GM12878 (cell line): Measurements from ENCODE around the gene KCNK7. TPM values are rescaled to one million over a fixed set of nuclear protein-coding genes. Genes with fewer than 3 reads are reported as not detected.

Source experiments
- ATAC-seq: fragments of 200-7000 bp; cut with Tn5 transposase; 3 replicates; pipeline ENCODE4 v1.9.1; 2020; ENCODE audit warnings: mild to moderate bottlenecking, moderate library complexity
- BruUV-seq: library from RNA; stranded (reverse); fragments of 400-500 nt; replicated peaks from 2 replicates; lab custom pipeline; 2021; lab: Mats Ljungman, UMichigan
- CTCF ChIA-PET: fragments of 300-600 bp; sonication (Branson Sonifier 250); formaldehyde crosslinking; extraction: SDS; loops from one replicate; lab custom pipeline; 2021; ENCODE audit warnings: inconsistent platforms; lab: Yijun Ruan, JAX
- POLR2A ChIA-PET: fragments of 350-600 bp; formaldehyde crosslinking; extraction: SDS; loops from one replicate; lab custom pipeline; 2021; ENCODE audit warnings: inconsistent platforms; lab: Charles Lee
- RAD21 ChIA-PET: fragments of 300-600 bp; sonication (Branson Sonifier 250); formaldehyde crosslinking; loops from one replicate; lab custom pipeline; 2023; ENCODE audit warnings: antibody characterized with exemption; ENCODE audit not compliant: unreplicated experiment; lab: Charles Lee
- SMC1A ChIA-PET: fragments of 300-600 bp; sonication (Branson Sonifier 250); formaldehyde crosslinking; loops from one replicate; lab custom pipeline; 2023; ENCODE audit not compliant: unreplicated experiment, uncharacterized antibody; lab: Charles Lee
- DNase-seq: peaks from one replicate; pipeline ENCODE4 v3.0.0-alpha.2; 2011; ENCODE audit warnings: low read depth, low spot score
- FAIRE-seq: peaks from 3 replicates; lab custom pipeline; 2011; peaks lifted over from hg19 to GRCh38; lab: Jason Lieb, UNC
- H2AFZ ChIP-seq: 2 replicates; pipeline ENCODE4 v1.6.0; 2011; ENCODE audit warnings: low read depth, low read length, control low read depth; ENCODE audit not compliant: control insufficient read depth
- H3K27ac ChIP-seq: 2 replicates; pipeline ENCODE4 v1.5.1; 2011; ENCODE audit warnings: control low read depth; ENCODE audit not compliant: control insufficient read depth, insufficient read depth
- H3K27me3 ChIP-seq, 2 experiments: replicated peaks in 1 of 2; 2 replicates each; pipeline versions ENCODE4 v1.6.0 to v1.6.1; 2011; ENCODE audit warnings: low read length in 1 of 2; ENCODE audit not compliant: control insufficient read depth in 2 of 2, insufficient read depth in 2 of 2
- H3K36me3 ChIP-seq, 2 experiments: 2 replicates each; pipeline ENCODE4 v1.5.1; 2011; ENCODE audit warnings: low read length in 1 of 2; ENCODE audit not compliant: control insufficient read depth in 2 of 2, insufficient read depth in 2 of 2
- H3K4me1 ChIP-seq: 2 replicates; pipeline ENCODE4 v1.6.1; 2011; ENCODE audit warnings: mild to moderate bottlenecking, low read length, moderate library complexity, mixed read lengths; ENCODE audit not compliant: control insufficient read depth, insufficient read depth
- H3K4me2 ChIP-seq: 2 replicates; pipeline ENCODE4 v1.6.0; 2011; ENCODE audit warnings: control low read depth; ENCODE audit not compliant: control insufficient read depth, insufficient read depth
- H3K4me3 ChIP-seq: fragments of 200-600 bp; sonication (generic); 2 replicates; pipeline ENCODE4 v1.5.1; 2016
- H3K79me2 ChIP-seq: 2 replicates; pipeline ENCODE4 v1.6.0; 2011; ENCODE audit warnings: low read length; ENCODE audit not compliant: control insufficient read depth, insufficient read depth
- H3K9ac ChIP-seq: 2 replicates; pipeline ENCODE4 v1.8.0; 2011; ENCODE audit warnings: low read length, control low read depth, mixed read lengths; ENCODE audit not compliant: control insufficient read depth, insufficient read depth
- H3K9me3 ChIP-seq: replicated peaks from 3 replicates; pipeline ENCODE4 v1.5.1; 2011; ENCODE audit warnings: mild to moderate bottlenecking, low read length; ENCODE audit not compliant: control insufficient read depth, insufficient read depth
- H4K20me1 ChIP-seq: 2 replicates; pipeline ENCODE4 v1.6.0; 2011; ENCODE audit not compliant: control insufficient read depth, insufficient read depth
- BCL3 ChIP-seq: IDR thresholded peaks from 2 replicates; pipeline ENCODE4 v1.6.1; 2011; ENCODE audit warnings: borderline replicate concordance, low read depth, mild to moderate bottlenecking, moderate library complexity, low read length; ENCODE audit not compliant: insufficient read depth, poor library complexity, severe bottlenecking
- EGR1 ChIP-seq, 2 experiments: IDR thresholded peaks; 1 replicate in 1 of 2; 2 replicates in 1 of 2; pipeline ENCODE4 v1.6.1; 2011 to 2012; ENCODE audit warnings: low read depth in 2 of 2, low read length in 2 of 2, borderline replicate concordance in 1 of 2, mild to moderate bottlenecking in 1 of 2, moderate library complexity in 1 of 2
- EP300 ChIP-seq, 2 experiments: fragments of 150-350 bp in 1 of 2; IDR thresholded peaks; 2 replicates each; pipeline ENCODE4 v1.6.1; 2011 to 2012; ENCODE audit warnings: low read depth in 2 of 2, low read length in 2 of 2, borderline replicate concordance in 1 of 2, improper control_type of control experiment in 1 of 2, inconsistent platforms in 1 of 2; ENCODE audit not compliant: control insufficient read depth in 1 of 2
- MXI1 ChIP-seq: fragments of 150-350 bp; IDR thresholded peaks from 2 replicates; pipeline ENCODE4 v1.6.1; 2011; ENCODE audit warnings: low read depth, mild to moderate bottlenecking, inconsistent platforms, low read length, improper control_type of control experiment
- PAX5 ChIP-seq: IDR thresholded peaks from 2 replicates; pipeline ENCODE4 v1.6.1; 2011; ENCODE audit warnings: low read depth, low read length, borderline replicate concordance
- WGBS: methylation state at CpG from one replicate; pipeline ENCODE4 v1.1.6; 2016; ENCODE audit warnings: low lambda C conversion rate; ENCODE audit not compliant: insufficient replicate concordance, insufficient coverage; ENCODE audit errors: missing lambda C conversion rate; 5-methylcytosine and 5-hydroxymethylcytosine counted together
- in situ Hi-C: fragments of 300-500 bp; cut with MboI; formaldehyde crosslinking; loops from 9 replicates; pipeline ENCODE4 v1.14.3; 2018; ENCODE audit warnings: mixed read lengths
- intact Hi-C: fragments of 100-400 bp; cut with micrococcal nuclease; formaldehyde crosslinking; loops from one replicate; pipeline ENCODE4 v1.14.2; 2022; ENCODE audit not compliant: unreplicated experiment
- polyA plus RNA-seq, 11 experiments: library from polyadenylated mRNA; depleted of rRNA in 4 of 11; unstranded in 6 of 11; stranded (reverse) in 5 of 11; fragments of >200 nt; fragmentation: Nextera tagmentation in 4 of 11; fragmentation: Illumina TruSeq in 1 of 11; extraction: Ambion mirVana in 4 of 11; extraction: Trizol in 1 of 11; gene quantifications; 1 replicate in 1 of 11; 2 replicates in 10 of 11; pipeline versions ENCODE4 v1.2.1 to v1.2.3, GENCODE V29; 2011 to 2016; ENCODE audit warnings: inconsistent platforms in 2 of 11, missing spikeins in 2 of 11, low read depth in 1 of 11
- total RNA-seq, 4 experiments: library from RNA; depleted of rRNA in 3 of 4; stranded (reverse); fragments of >200 nt in 3 of 4; fragmentation: Illumina TruSeq in 1 of 4; extraction: Trizol in 1 of 4; gene quantifications; 2 replicates each; pipeline versions ENCODE4 v1.2.1 to v1.2.3, GENCODE V29; 2013 to 2021
- TF ChIP-seq, protein P1 (sequence below): IDR thresholded peaks from 2 replicates; pipeline ENCODE4 v1.6.1; 2011; ENCODE audit warnings: borderline replicate concordance, low read depth, mild to moderate bottlenecking, moderate library complexity, mixed read lengths, low read length; ENCODE audit not compliant: insufficient read depth; ENCODE audit errors: extremely low read length

Gene KCNK7
- total and polyA plus RNA-seq, 10 of the 15 experiments (the other 5 are each of a cell fraction or from before 2014, with no cell fraction given), result 0.11 to 0.54 (median 0.23) TPM; not detected in 7

GRCh38 chr11:65599216-65599954 is 3.8 kb upstream of the KCNK7 start:
- no TSS peak for BruUV-seq
- ATAC-seq, result no peak
- TF ChIP-seq, protein P1, sequence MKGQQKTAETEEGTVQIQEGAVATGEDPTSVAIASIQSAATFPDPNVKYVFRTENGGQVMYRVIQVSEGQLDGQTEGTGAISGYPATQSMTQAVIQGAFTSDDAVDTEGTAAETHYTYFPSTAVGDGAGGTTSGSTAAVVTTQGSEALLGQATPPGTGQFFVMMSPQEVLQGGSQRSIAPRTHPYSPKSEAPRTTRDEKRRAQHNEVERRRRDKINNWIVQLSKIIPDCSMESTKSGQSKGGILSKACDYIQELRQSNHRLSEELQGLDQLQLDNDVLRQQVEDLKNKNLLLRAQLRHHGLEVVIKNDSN, result no peak
- no peak for TF ChIP-seq EP300 (IDR thresholded peaks at IDR 0.05; ENCODE audit: borderline replicate concordance in 1 of 2, control insufficient read depth in 1 of 2, low read depth in 2 of 2, low read length in 2 of 2)
- TF ChIP-seq EGR1 (IDR thresholded peaks at IDR 0.05; ENCODE audit: borderline replicate concordance in 1 of 2, low read depth in 2 of 2, low read length in 2 of 2), result no peak
- TF ChIP-seq BCL3, result no peak
- TF ChIP-seq PAX5, result no peak
- TF ChIP-seq MXI1, result no peak
- TF ChIP-seq, all 136 proteins: peak for 0

More at GRCh38 chr11:65599216-65599954, 3.8 kb upstream of the KCNK7 start:
- H3K4me2 ChIP-seq, result no peak overlapping the region
- no peaks in the 10 kb centered on the region for H3K4me1 ChIP-seq
- H3K4me3 ChIP-seq, result no peak overlapping the region
- no peaks in the 10 kb centered on the region for H3K27me3 ChIP-seq
- no peak overlapping the region for H3K27ac ChIP-seq
- intact Hi-C loops (no loop called here), in situ Hi-C loops (no loop called here)
- ChIA-PET SMC1A (interaction anchor here (1.8 kb wide), 1 partner anchor 10 kb away, joined by 7 read pairs; no protein-coding TSS in a partner anchor), CTCF (no interaction called here), RAD21 (no interaction called here), POLR2A (interaction anchor here (1.5 kb wide), 1 partner anchor 13 kb away, joined by 3 read pairs; no protein-coding TSS in a partner anchor)
- H3K9me3 ChIP-seq, result no peaks in the 10 kb centered on the region
- WGBS, result over 99% methylated on average over 16 of the region's 49 CpGs
- H2AFZ ChIP-seq, result no peak overlapping the region
- FAIRE-seq, result no peak
- no peak overlapping the region for H3K9ac ChIP-seq
- DNase-seq, result no peak
- no peaks in the 10 kb centered on the region for H3K79me2 ChIP-seq
- no peaks in the 10 kb centered on the region for H4K20me1 ChIP-seq
- peaks cover 0 to 6% of the 10 kb centered on the region in 2 experiments; a peak in 3 of 4 replicates for H3K36me3 ChIP-seq
